GM19468 (cell line): ENCODE measurements around the gene NME1.

ENCODE experiments used
- ATAC-seq: cut with Tn5 transposase; IDR thresholded peaks from one replicate; pipeline ENCODE4 v1.9.1; 2021; ENCODE audit warnings: mild to moderate bottlenecking, moderate library complexity, moderate number of reproducible peaks; ENCODE audit not compliant: unreplicated experiment; ENCODE audit errors: extremely low read depth

Gene NME1

GRCh38 chr17:51188271-51188833 lies 35.0 kb downstream of the NME1 start:
- ATAC-seq: no peak

- no peak for ATAC-seq
Observed at GRCh38 chr17:51189162-51189561, 35.8 kb downstream of the NME1 start.

GRCh38 chr17:51189628-51190027 lies 36.3 kb downstream of the NME1 start:
- no peak for ATAC-seq

- ATAC-seq: no peak
Observed at GRCh38 chr17:51191895-51192294, 38.5 kb downstream of the NME1 start.

GRCh38 chr17:51197754-51198153 lies 44.4 kb downstream of the NME1 start:
- ATAC-seq: no peak

- ATAC-seq: no peak
Observed at GRCh38 chr17:51200295-51200694, 46.9 kb downstream of the NME1 start.

- no peak for ATAC-seq
Observed at GRCh38 chr17:51200846-51201245, 47.5 kb downstream of the NME1 start.

GRCh38 chr17:51203838-51204237 lies 50.5 kb downstream of the NME1 start:
- no peak for ATAC-seq
